Esophagus squamous epithelium (tissue), 4 donors: ENCODE results near the gene GPC6.

Source experiments
- CTCF ChIP-seq, 6 experiments: fragments of 450-650 bp in 4 of 6; fragments of 200-600 bp in 2 of 6; sonication (generic) in 2 of 6; IDR thresholded peaks; one replicate each; pipeline ENCODE4 v1.5.1; 2016 to 2019; ENCODE audit warnings: antibody characterized with exemption in 6 of 6, mild to moderate bottlenecking in 4 of 6, moderate library complexity in 4 of 6
- POLR2A ChIP-seq, 4 donors: fragments of 450-650 bp; IDR thresholded peaks; one replicate each; pipeline ENCODE4 v1.6.1; 2017; ENCODE audit warnings: antibody characterized with exemption in 4 of 4, mild to moderate bottlenecking in 4 of 4, moderate library complexity in 3 of 4

- no peak for TF ChIP-seq CTCF (IDR thresholded peaks at IDR 0.05)
- no peak for TF ChIP-seq POLR2A (IDR thresholded peaks at IDR 0.05)
These were observed 171.0 kb downstream of the GPC6 start for GRCh38 chr13:93397619-93398018.
